MM.1S (cell line): Measurements from ENCODE around the gene TRDN.

ENCODE experiments used
- EZH2phosphoT487 ChIP-seq: fragments of 300-600 bp; sonication (generic); IDR thresholded peaks from 2 replicates; pipeline ENCODE4 v1.6.1; 2018; ENCODE audit warnings: antibody characterized with exemption, low read length
- TF ChIP-seq, protein P1 (sequence below): fragments of 300-600 bp; sonication (generic); IDR thresholded peaks from 2 replicates; pipeline ENCODE4 v1.5.1; 2016; ENCODE audit warnings: antibody characterized with exemption, low read length, mixed read lengths

DNA sequence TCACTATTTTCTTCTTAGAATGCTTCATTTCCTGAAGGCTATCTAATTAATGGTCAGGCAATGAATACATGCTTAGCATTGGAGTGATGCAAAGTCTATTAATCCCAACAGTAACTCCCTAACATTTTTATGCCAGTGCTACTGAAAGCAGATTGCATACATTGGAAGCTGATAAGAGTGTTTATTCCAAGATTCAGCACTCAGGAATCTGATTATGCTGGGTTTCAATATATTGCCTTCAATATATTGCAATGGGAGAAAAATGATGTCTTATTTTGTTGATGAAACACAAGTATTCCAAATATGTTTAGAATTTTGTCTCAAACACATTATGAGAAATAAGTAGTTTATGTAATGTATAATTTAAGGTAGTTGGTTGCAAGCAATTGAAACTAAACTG is 26.7 kb upstream of the TRDN start:
- TF ChIP-seq, protein P1, sequence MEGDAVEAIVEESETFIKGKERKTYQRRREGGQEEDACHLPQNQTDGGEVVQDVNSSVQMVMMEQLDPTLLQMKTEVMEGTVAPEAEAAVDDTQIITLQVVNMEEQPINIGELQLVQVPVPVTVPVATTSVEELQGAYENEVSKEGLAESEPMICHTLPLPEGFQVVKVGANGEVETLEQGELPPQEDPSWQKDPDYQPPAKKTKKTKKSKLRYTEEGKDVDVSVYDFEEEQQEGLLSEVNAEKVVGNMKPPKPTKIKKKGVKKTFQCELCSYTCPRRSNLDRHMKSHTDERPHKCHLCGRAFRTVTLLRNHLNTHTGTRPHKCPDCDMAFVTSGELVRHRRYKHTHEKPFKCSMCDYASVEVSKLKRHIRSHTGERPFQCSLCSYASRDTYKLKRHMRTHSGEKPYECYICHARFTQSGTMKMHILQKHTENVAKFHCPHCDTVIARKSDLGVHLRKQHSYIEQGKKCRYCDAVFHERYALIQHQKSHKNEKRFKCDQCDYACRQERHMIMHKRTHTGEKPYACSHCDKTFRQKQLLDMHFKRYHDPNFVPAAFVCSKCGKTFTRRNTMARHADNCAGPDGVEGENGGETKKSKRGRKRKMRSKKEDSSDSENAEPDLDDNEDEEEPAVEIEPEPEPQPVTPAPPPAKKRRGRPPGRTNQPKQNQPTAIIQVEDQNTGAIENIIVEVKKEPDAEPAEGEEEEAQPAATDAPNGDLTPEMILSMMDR = no peak
- TF ChIP-seq EZH2phosphoT487 = no peak
